HG03196 (cell line): Measurements from ENCODE around the gene GRIK4.

Experiments
- ATAC-seq: cut with Tn5 transposase; IDR thresholded peaks from one replicate; pipeline ENCODE4 v1.9.1; 2021; ENCODE audit not compliant: unreplicated experiment

The GRIK4 gene

DNA sequence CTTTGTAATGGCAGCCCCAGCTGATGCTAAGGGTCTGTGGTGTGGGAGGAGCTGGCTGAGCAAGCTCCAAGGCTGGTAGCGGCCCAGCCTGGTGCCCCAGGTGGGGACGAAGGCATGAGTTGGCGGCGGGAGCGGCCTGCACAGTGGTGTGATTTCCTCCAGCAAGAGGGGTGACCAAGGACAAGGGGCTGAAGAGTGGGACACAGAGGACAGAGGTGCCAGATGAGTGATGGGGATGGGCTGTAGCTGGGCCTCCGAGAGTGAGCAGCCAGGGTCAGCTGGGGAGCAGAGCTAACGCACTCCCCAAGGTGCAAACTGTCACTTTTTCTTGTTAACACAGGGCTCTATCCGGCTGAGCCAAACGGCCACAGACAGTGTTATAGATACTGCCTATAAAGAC, 283.2 kb downstream of the GRIK4 start:
- no peak for ATAC-seq

DNA sequence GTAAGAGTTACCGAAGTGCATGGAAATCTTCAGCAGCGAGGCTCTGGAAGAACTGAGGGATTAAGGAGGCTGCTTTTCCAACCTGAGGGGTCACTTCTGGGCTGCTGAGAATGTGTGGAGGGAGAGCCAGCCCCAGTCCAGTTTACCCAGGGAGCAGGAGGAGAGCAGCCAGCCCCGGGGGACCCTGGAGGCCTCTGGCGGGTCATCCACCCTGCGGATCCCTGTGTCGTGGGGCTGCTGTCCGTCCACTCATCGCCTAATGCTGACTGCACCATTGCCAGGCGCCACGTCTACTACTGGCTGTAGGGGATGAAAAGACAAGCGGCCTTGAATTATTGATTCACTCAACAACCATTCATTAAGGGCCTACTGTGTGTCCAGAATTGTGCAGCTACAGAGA, 283.6 kb downstream of the GRIK4 start:
- no peak for ATAC-seq

DNA sequence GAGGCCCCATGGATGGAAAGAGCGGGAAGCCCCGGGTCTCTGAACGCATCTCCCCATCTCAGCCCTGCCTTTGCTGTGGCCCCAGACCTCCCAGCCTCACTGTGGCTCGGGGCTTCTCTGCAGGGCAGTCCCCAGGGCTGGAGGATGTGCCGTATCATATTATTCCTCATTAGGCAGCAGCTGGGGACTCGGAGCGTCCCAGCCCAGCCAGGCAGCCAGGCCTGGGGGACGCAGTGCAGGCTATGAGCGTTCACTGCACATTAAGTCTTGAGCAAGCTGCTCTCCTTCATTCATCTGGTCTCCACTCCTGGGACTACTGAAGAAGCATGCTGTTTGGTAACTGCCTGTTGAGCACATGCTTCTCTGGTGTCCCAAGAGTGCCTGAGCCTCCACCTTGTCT, 285.6 kb downstream of the GRIK4 start:
- no peak for ATAC-seq

DNA sequence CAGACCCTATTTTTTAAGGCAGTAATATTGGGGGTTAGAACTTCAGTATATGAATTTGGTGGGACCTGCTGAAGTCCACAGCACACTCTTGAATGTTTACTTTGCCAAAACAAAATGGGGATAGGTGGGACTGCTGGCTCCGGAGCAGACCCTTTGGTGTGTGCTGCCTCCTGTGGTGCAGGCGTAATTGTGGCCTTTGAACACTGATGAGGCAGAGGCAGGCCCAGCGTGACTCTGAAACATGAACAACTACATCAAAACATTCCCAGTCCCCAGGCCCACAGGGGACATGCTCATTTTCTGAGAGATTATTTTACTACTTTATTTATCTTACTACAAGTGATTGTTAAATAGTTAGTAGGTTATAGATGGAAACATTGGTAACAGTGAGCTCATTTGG, 287.3 kb downstream of the GRIK4 start:
- ATAC-seq = no peak

DNA sequence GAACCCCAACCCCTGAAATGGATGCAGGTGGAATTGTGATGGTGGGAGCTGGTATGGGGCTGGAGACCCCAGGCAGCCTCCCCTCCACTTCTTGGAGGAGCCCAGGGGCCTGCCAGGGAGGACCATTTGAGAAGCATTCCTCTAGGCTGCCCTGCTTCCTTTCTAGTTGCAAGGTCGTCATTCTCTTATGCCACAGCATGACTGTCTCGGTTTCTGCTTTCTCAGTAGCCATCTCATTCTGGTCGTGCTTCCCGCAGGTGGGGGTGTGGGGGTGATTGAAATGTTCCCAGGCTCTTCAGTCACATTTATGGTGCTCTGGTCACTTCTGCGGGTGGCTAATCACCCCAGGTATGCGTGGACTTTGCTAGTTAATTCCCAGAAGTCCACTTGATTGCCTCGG, 288.7 kb downstream of the GRIK4 start:
- no peak for ATAC-seq

DNA sequence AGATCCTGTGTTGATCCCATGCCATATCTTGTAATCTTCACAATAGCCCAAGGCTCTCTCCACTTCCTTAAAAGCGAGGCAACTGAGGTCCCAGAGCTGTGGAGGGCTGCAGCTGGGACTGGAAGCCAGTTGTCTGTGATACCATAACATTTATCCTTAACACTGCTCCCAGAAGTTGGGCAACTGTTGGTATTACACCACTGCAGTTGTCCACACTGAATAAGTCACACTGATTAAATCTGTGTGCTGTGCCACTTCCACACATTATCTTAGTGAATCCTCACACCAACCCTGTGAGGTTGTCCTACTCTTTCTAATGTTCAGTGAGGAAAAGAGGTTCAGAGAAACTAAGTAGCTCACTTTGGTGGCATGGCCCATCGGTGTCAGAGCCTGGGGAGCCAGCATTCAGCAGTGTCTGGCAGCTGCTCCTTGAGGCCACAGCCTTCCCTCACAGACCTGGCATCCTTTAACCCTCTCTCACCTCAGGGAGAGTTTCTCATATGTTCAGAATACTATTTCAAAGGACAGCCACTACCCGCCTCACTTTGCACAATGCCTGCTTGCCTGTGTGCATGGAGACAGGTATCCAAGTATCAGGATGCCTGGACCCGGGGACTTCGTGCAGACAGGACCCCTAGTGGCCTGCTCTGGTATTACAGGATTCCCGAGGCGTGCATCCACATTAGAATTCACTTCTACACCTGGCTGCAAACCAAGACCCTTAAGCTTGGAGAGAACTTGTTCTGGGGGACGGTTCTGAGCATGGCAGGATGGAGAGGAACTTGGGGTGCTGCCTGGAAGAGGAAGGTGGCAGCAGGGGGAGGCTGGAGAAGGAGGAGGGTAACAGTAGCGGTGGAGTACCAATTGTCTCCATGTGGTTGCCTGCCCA, 290.5 kb downstream of the GRIK4 start:
- no peak for ATAC-seq

DNA sequence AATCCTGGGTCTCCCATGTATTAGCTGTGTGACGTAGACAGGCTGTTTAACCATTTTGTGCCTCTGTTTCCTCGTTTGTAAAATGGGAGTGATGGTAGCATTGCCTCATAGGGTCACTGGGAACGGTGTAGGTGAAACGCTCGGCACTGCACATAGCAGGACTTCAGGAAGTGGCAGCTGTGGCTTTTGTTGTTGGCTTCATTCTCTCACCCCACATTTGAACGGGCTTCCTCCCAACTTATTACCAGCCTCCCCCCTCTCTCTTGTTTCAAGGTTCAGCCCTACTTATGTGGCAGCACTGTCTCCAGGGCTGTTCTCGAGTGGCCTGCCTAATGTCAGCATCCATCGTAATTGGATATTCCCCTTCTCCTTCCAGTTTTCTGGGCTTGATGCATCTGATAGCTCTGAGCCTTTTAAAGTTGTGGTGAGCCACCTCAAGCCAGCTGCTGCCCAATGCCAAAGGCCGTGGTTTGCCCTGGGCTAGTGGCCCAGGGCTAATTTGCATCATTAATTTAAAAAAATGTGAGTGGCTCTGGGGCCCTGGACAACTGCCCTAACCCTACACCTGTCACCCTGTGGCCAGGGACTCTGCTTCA, 294.5 kb downstream of the GRIK4 start:
- no peak for ATAC-seq

DNA sequence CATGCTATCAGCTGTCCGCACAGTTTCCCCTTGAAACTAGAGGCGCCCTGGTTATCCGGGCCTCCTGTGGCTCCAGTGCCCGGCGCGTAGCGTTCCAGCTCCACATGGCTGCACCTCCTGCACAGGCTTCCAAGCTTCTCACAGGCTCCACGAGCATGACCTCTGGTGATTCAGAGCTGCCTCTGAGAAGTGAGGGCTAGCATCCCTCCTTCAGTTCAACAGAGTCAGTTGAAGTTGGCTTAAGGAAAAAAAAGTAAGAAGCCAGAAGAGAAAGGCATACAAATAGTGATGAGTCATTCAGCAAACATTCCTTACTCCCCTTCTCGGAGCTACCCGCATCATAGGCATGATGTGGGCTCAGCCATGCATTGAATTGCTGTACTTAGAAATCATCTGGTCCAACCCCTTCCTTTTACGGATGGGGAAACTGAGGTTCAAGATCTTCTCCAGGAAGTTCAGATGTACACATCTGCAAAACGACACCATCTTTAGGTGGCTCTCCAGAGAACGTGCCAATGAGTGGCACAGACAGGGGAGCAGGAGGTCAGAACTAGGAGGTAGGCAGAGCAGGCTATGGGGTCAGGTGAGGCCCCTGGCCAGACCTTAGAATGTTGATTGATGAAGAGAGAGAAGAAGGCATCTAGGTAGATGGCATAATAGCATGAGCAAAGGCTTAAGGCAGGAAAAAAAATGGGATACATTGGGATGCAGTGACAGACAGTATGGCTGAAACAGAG, 296.0 kb downstream of the GRIK4 start:
- ATAC-seq = no peak

DNA sequence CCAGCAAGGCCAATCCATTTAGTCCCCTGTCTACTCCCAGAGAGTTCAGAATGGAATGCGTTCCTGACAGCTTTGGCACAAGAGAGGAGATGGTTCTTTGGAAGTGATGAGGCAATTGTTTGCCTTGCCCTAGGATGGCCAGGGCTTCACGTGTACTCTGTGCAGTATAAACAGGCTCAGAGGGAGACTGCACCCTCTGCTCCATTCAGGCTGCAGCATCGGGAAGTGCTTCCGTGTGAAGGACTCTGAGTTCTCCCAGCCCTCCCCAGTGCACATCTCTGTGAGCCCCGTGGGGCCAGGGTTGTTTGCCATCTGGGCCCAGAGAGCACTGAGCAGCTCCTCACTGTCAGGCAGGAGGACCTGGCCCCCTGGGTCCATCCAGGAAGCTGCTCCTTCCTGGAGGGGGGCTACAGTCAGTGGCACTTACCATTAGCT, 297.1 kb downstream of the GRIK4 start:
- no peak for ATAC-seq

DNA sequence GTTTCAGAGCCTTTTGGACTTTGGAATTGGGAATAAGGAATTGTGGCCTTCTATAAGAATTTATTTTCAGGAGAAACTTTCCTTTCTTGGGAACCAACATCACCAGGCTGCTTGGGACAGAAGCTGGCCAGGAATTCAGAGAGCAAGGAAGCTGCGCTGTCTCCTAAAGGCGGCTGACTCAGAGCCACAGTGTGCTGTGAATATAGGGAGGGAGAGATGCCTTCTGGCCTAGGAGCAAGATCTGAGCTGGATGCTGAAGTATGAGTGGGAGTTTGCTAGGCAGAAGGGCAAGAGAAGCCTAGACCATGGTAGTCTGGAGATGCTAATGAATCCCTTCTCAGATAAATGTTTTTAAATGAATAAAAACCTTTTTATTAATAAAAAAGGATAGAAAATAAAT, 298.7 kb downstream of the GRIK4 start:
- ATAC-seq = no peak

DNA sequence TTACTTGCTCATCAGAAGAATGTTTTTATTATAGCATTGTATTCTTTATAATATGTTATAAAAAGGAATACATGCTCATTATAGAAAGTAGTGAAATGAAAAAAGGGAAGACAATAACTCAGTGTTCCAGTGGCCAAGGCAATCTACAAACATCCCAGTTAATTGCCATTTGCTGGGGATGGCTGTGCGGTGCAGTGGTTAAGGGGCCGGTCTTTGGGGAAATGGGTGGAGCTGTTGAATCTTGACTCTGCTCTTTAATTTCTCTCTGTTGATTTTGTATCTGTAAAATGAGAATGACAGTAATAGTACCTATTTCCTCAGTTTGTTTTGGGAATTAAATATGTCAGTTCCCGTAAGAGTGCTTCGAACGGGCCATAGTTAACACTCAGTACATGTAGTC, 299.7 kb downstream of the GRIK4 start:
- no peak for ATAC-seq

DNA sequence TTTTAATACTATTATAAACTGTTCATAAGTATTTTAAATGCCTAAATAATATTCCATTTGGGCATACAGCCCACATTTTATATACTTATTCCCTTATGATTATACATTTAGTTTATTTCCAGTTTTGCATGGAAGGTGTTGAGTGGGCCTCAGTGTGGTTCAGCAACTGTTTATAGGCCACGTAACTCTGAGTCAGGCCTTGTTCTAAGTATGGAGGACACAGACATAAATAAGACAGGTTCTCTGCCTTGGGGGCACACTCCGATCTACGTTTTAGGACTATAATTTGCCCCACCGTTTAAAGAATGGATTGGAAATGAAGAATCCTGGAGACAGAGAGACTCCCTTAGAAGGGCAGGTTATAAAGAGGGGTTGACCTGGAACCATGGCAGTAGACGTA, 300.2 kb downstream of the GRIK4 start:
- ATAC-seq = no peak

DNA sequence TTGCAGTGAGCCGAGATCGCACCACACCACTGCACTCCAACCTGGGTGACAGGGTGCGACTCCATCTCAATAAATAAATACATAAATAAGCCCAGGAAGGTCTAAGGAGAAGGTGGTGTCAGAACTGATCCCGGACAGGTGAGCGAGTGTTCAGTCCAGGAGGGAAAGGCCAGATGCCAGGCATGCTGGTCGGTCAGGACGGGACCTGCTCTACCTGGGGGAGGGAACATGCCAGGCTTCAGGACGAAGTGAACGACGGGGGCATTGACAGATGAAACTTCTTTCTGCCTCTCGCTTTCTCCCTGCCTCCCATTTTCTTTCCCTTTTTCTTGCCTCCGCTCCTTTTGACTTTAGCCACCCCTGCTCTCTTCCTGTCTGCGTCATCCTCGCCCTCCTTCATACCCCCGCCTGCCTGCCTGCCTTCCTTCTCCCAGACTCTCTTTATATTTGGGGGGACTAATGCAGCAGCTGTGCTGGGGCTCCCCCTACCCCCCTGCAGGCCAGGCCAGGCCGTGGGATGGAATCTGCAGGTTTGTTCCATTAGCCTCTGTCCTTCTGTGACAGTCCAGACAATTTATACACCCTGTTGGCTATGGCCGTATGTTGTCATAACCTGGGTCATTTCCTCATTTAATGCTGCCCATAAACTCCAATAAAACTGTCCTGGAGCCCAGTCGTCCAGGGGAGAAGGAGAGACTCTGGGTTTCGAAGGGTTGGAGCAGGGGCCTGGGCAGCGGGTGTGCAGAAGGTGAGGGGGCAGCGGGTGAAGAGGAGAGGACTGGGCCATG, 303.2 kb downstream of the GRIK4 start:
- ATAC-seq = no peak

DNA sequence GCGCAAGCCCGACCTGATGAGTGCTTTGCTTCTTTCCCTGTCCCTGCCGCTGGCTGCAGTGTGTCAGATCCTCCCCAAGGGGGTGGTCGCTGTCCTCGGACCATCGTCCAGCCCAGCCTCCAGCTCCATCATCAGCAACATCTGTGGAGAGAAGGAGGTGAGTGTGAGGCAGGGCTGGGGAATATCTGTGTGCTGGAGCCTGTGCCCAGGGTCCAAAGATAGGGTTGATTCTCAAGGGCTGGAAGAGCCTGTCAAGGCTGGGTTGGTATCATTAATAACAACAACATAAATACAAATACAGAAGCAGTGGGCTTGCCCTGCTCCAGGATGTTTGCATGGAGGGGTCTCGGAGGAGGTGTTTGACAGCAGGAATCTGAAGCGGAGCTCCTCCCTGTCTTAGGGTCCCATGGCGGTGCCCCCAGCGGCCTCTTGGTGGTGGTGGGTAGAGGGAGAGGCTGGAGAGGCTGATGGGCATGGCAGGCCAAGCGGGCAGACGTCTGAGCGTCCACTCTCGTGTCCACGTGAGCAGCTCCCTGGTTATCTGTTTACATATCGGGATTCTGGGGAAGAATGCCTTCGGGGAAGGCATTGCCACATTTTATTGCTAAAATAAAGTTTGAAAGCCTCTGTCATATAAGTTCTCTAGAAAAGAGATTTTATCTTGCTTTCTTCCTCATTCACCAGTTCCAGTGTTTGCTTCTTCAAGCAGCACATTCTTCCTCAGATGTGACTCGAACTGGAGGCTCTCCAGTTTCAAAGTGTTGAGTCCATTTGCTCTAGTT, 304.0 kb downstream of the GRIK4 start:
- ATAC-seq = no peak

DNA sequence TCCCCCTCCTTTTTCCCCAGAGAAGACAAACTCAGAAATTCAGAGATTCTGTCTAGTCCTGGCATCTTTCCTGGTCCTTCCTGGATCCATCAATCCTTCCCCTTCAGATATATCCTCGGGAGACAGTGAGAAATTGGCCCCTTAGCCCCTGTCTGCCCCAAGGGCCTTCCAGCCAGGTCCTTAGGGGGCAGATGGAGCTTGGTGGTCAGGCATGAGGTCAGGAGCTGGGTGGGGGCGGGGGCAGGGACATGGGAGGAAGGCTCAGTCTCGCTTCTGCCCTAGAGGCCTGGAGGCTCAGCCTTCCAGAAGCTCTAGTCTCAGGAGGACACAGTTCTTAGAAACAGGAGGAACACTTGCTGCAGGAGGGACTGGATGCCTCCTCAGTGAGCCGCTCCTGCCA, 304.6 kb downstream of the GRIK4 start:
- ATAC-seq = no peak

DNA sequence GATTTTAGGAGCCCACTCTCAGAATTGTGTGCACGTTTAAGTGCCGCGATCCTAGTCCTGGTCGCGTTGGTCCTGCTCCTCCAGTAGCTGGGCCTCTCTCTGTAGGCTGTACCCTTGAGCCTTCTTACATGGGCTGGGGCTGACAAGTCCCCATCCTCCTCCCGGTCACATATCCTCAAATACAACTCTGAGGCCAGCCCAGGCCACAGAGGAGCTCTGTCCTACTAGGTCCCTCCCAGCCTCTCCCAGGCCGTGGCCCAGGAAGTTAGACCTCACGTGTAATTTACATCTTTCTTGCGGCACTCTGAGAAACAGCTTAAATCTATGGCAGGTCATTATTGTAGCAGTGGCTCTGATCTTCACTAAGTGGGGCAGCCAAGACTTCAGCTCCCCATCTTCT, 305.2 kb downstream of the GRIK4 start:
- no peak for ATAC-seq

DNA sequence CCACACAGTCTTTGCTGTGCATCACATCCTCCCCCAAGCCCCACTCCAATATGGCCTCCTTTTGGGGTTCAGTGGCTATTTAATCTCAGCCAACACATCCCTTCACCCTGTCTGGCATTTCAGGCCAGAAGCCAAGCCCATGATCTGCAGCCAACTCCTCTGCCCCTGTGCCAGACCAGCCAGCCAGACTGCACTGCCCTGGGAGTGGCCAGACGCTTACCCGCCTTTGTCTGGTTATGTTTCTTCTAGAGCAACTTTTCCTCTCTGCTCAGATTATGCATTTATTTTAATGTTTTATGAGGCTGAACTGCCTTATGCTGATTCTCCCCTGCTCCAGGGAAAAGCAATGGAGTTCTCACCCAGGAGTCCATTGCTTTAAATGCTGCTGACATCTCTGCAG, 305.6 kb downstream of the GRIK4 start:
- no peak for ATAC-seq

DNA sequence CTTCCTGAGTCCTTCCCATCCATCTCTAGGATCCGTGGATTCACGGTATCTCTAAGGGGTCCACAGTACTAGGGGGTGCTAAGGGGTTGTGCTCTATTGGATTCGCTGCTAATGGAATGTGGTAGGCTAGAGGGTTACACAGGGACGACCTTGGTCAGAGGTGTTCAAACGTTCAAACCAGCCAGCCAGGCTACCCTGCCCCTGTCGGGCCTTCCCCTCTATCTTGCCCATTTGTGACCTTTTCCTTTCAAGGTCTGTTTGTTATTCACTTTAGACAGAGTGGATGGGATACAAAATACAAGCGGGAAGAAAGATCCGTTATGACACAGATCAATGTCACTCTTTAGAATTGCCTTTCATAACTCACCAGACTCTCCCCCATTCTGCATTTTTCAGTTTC, 306.5 kb downstream of the GRIK4 start:
- ATAC-seq = no peak

DNA sequence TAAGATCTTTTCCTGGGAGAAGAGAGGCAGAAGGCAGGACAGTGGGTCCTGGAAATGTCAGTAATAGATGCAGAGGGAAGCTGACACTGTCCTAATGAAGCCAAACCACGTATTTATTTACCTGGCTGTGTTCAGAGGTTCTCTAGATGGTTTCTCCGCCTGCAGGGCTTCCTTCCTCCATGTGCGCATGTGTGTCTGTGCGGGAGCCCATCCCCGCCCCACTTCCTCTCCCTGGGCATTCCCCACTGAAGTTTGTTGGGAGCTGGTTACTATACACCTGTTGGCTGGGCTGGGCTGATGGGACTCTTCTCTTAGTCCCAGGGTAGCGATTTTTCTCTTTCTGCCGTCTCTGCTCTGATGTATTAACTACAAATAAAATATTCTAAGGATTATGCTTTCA, 307.5 kb downstream of the GRIK4 start:
- no peak for ATAC-seq
